NCI-H2227 treated with DMSO at 0.1 percent for 48 hours (cell line): Measurements from ENCODE around the gene SNX13.
"Not testable (repeated sequence)": the region's sequence is repeated elsewhere in the genome, so short reads cannot be mapped to it uniquely, and the experiment has no call there.

ENCODE experiments used
- DNase-seq: peaks from one replicate; lab custom pipeline; 2025; lab: John Stamatoyannopoulos, UW

Gene SNX13

GRCh38 chr7:17912050-17912449 is 28.2 kb downstream of the SNX13 start:
- no peak for DNase-seq

GRCh38 chr7:17910377-17910776 is 29.9 kb downstream of the SNX13 start:
- DNase-seq: no peak

GRCh38 chr7:17909310-17909709 is 31.0 kb downstream of the SNX13 start:
- DNase-seq: not testable (repeated sequence)

- no peak for DNase-seq
Observed at GRCh38 chr7:17907014-17907413, 33.3 kb downstream of the SNX13 start.

- DNase-seq: no peak
Observed at GRCh38 chr7:17903337-17903736, 37.0 kb downstream of the SNX13 start.

GRCh38 chr7:17902599-17902998 is 37.7 kb downstream of the SNX13 start:
- DNase-seq: no peak

- DNase-seq: no peak
Observed at GRCh38 chr7:17900464-17900863, 39.8 kb downstream of the SNX13 start.

- DNase-seq: no peak
Observed at GRCh38 chr7:17898111-17898510, 42.2 kb downstream of the SNX13 start.

- DNase-seq: no peak
Observed at GRCh38 chr7:17887286-17887685, 53.0 kb downstream of the SNX13 start.

- no peak for DNase-seq
Observed at GRCh38 chr7:17882685-17883084, 57.6 kb downstream of the SNX13 start.

GRCh38 chr7:17879075-17879661 is 61.1 kb downstream of the SNX13 start:
- DNase-seq: no peak

GRCh38 chr7:17878627-17879026 is 61.7 kb downstream of the SNX13 start:
- no peak for DNase-seq

GRCh38 chr7:17871815-17872533 is 68.3 kb downstream of the SNX13 start:
- DNase-seq: no peak

GRCh38 chr7:17870406-17870805 is 69.9 kb downstream of the SNX13 start:
- DNase-seq: no peak

- no peak for DNase-seq
Observed at GRCh38 chr7:17863809-17864143, 76.5 kb downstream of the SNX13 start.

GRCh38 chr7:17863095-17863808 is 77.0 kb downstream of the SNX13 start:
- DNase-seq: no peak

GRCh38 chr7:17856251-17856650 is 84.0 kb downstream of the SNX13 start:
- no peak for DNase-seq

- no peak for DNase-seq
Observed at GRCh38 chr7:17855202-17855601, 85.1 kb downstream of the SNX13 start.

- DNase-seq: no peak
Observed at GRCh38 chr7:17854261-17855047, 85.8 kb downstream of the SNX13 start.

GRCh38 chr7:17852361-17852760 is 87.9 kb downstream of the SNX13 start:
- DNase-seq: no peak

- no peak for DNase-seq
Observed at GRCh38 chr7:17849504-17849903, 90.8 kb downstream of the SNX13 start.

- DNase-seq: no peak
Observed at GRCh38 chr7:17848516-17848915, 91.8 kb downstream of the SNX13 start.

GRCh38 chr7:17846935-17847334 is 93.4 kb downstream of the SNX13 start:
- no peak for DNase-seq
